ENCODE results near the gene CPNE1. TPM values are rescaled to one million over a fixed set of nuclear protein-coding genes. Genes with fewer than 3 reads are reported as not detected.
"Not testable (repeated sequence)": the region's sequence is repeated elsewhere in the genome, so short reads cannot be mapped to it uniquely, and the experiment has no call there.

The CPNE1 gene
- total RNA-seq, 2 experiments from 2014 or later: 255 to 267 TPM

GRCh38 chr20:35699957-35700624, 35.4 kb upstream of the CPNE1 start:
- CTCF ChIA-PET: interaction anchor here (0.6 to 2.0 kb wide), 4 partner anchors 26 to 81 kb away, joined by 3 to 6 read pairs (median 4); partner anchors contain the start of gene RBM39

GRCh38 chr20:35699127-35699956, 34.6 kb upstream of the CPNE1 start, which contains the start of the genes NFS1 and ROMO1:
NFS1 (minus strand) TSS chr20:35699352; CDS start chr20:35699288, 64 bp downstream.
ROMO1 (plus strand) TSS chr20:35699405; CDS start chr20:35699633, 228 bp downstream.
- ChIA-PET CTCF (interaction anchor here (0.6 to 2.0 kb wide), 4 partner anchors 9 to 80 kb away, joined by 3 to 6 read pairs (median 5); partner anchors contain the start of gene RBM39), POLR2A (interaction anchor here (0.5 to 2.3 kb wide), 6 partner anchors 20 to 84 kb away, joined by 3 to 19 read pairs (median 6); partner anchors contain the start of genes RBM39 and SPAG4)

More at GRCh38 chr20:35699957-35700624, 35.4 kb upstream of the CPNE1 start:
- POLR2A ChIA-PET: interaction anchor here (1.2 to 2.3 kb wide), 5 partner anchors 36 to 84 kb away, joined by 3 to 19 read pairs (median 8); partner anchors contain the start of genes RBM39 and SPAG4

GRCh38 chr20:35698298-35699126, 33.8 kb upstream of the CPNE1 start:
- ChIA-PET POLR2A (interaction anchor here (1.7 to 2.3 kb wide), 2 partner anchors 44 to 79 kb away, joined by 8 to 19 read pairs; partner anchors contain the start of gene RBM39), CTCF (interaction anchor here (2.0 kb wide), 1 partner anchor 79 kb away, joined by 6 read pairs; no protein-coding TSS in a partner anchor)

DNA sequence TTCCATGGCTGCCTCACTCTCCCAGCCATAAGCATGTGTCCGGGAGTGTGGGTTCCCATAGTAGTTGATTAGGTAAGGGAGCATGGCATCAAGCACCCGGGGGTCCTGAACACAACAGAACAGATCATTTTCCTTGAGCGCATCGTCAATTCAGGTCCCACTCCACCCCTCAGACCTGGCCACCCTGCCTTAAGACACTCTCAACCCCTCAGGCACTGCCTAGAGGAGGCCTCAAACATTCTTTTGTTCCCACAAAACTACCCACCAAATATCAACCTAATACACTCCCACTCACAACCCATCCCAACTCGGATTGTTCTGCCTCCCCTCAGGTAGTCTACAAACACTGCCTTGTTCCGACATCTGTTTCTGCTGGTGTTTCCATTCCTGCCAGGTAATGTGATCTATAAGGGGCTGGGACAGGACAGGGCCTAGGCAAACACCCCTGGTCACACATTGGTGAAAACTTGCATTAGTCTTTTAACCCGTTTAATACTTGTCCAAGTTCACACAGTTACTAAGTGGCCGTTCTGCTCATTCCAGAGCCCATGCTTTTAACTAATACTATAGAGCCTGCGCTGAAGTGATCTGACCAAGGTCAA, 33.1 kb upstream of the CPNE1 start:
- ChIA-PET CTCF (interaction anchor here (0.6 to 0.7 kb wide), 2 partner anchors 9 to 234 kb away, joined by 3 to 4 read pairs; no protein-coding TSS in a partner anchor), POLR2A (no interaction called here)

GRCh38 chr20:35695978-35696377, 31.3 kb upstream of the CPNE1 start:
- ChIA-PET POLR2A (no interaction called here), CTCF (interaction anchor here (1.0 kb wide), 1 partner anchor 232 kb away, joined by 3 read pairs; no protein-coding TSS in a partner anchor)

GRCh38 chr20:35695245-35695749, 30.6 kb upstream of the CPNE1 start:
- ChIA-PET POLR2A (no interaction called here), CTCF (interaction anchor here (1.0 kb wide), 1 partner anchor 232 kb away, joined by 3 read pairs; no protein-coding TSS in a partner anchor)

- ChIA-PET CTCF (interaction anchor here (0.6 to 1.3 kb wide), 2 partner anchors 16 to 168 kb away, joined by 3 read pairs; no protein-coding TSS in a partner anchor), POLR2A (interaction anchor here (0.6 kb wide), 1 partner anchor 66 kb away, joined by 4 read pairs; no protein-coding TSS in a partner anchor)
These were observed 25.6 kb upstream of the CPNE1 start for GRCh38 chr20:35690265-35690664.

DNA sequence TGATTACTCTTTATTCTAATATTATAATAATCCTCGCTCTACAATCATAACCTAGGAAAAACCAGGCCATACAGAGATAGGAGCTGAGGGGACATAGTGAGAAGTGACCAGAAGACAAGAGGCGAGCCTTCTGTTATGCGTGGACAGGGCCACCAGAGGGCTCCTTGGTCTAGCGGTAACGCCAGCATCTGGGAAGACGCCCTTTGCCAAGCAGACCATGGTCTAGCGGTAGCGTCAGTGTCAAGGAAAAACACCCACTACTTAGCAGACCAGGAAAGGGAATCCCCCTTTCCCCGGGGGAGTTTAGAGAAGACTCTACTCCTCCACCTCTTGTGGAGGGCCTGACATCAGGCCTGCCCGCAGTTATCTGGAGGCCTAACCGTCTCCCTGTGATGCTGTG, 22.2 kb upstream of the CPNE1 start:
- POLR2A ChIA-PET: not testable (repeated sequence)
- CTCF ChIA-PET: interaction anchor here (0.6 kb wide), 1 partner anchor 11 kb away, joined by 3 read pairs; no protein-coding TSS in a partner anchor

GRCh38 chr20:35685368-35685767, 20.7 kb upstream of the CPNE1 start:
- CTCF ChIA-PET: interaction anchor here (0.7 kb wide), 1 partner anchor 340 kb away, joined by 3 read pairs; no protein-coding TSS in a partner anchor
- POLR2A ChIA-PET: not testable (repeated sequence)

DNA sequence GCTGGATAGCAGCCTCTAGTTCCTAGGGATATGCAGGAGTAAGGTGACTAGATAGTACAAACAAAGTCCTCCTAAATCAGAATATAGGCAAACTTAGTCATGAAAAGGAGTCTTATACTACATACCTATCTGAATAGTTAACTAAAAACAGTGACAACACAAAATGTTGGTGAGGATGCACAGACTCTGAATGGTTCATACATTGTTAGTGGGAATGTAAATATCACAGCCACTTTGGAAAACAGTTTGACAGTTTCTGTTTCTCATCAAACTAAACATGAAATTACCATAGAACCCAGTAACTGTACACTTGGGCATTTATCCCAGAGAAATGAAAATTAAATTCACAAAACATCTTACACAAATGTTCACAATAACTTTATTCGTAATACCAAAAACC, 17.3 kb upstream of the CPNE1 start:
- CTCF ChIA-PET: no interaction called here
- POLR2A ChIA-PET: no interaction called here

DNA sequence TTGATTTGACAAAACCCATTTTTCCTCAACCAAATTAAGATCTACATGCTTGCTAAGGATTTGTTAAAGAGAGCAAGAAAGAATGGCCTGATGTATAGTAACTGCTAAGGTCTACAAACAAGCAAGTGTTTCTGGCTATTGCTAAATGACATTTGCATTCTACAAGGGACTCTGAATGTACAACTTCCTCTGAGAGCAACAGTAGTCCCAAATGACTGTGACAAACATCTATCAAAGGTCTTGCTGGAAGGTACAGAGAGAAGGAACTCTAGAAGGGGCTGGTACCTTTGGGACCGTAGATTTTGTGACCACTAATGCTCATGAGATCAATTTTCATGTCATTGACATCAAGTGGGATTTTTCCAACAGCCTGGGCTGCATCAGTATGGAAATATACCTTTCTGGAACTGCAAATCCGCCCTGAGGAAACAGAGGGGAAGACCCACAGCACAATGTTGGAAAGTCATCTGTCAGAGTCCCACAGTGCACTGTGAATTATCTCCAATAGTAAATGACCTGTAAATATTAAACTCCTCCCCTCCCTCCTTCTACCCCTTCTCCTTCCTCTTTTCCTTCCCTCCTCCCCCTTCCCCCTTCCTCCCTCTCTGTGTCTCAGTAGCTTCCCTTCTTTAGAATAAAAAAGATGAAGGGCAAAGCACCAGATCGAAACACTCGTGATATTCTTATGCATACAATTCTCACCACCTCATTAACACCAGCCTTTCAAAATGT, 15.9 kb upstream of the CPNE1 start:
- ChIA-PET CTCF (no interaction called here), POLR2A (no interaction called here)

- CTCF ChIA-PET: interaction anchor here (1.0 to 1.1 kb wide), 3 partner anchors 9 to 204 kb away, joined by 3 read pairs; no protein-coding TSS in a partner anchor
- POLR2A ChIA-PET: no interaction called here
These were observed 10.2 kb upstream of the CPNE1 start for GRCh38 chr20:35674921-35675320.

DNA sequence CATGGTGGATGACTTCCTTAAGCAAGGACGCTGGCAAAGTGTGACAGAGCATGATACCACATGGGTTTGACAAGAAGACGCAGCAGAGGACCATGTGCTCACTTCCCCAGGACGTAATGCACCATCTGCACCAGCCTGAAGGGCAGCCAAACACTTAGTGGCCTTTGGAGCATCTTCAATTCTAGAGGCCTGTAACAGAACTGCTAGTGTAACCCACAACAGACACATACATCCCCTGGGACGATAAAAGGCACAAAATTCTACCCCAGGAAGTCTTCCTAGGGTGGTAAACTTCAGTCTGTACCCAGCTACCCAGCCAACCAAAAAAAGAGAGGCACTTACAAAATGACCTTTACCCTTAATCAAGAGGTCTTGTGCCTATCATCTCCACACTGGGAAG, 9.2 kb upstream of the CPNE1 start:
- ChIA-PET POLR2A (no interaction called here), CTCF (interaction anchor here (1.1 kb wide), 1 partner anchor 16 kb away, joined by 3 read pairs; no protein-coding TSS in a partner anchor)

DNA sequence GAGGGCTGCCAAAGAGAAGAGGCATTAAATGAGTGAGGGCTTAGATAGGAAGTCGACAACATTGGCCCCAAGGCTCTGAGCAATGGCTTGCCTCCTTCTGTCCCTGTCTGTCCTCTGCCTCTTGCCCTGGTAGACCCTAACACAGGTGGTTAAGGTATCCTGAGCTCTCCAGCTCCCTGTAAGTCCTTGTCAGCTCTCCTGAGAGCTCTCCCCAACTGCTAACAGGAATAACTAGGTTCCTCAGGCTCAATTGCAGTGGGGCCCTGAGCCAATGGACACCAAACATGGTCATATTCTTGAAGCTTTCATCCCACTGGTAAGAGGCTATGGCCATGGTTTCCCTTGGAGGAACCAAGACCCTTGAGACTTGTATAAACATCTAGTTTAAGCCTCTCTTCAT, 5.0 kb upstream of the CPNE1 start:
- POLR2A ChIA-PET: no interaction called here
- CTCF ChIA-PET: interaction anchor here (1.4 kb wide), 1 partner anchor 30 kb away, joined by 3 read pairs; the partner anchor contains the start of genes NFS1 and ROMO1

DNA sequence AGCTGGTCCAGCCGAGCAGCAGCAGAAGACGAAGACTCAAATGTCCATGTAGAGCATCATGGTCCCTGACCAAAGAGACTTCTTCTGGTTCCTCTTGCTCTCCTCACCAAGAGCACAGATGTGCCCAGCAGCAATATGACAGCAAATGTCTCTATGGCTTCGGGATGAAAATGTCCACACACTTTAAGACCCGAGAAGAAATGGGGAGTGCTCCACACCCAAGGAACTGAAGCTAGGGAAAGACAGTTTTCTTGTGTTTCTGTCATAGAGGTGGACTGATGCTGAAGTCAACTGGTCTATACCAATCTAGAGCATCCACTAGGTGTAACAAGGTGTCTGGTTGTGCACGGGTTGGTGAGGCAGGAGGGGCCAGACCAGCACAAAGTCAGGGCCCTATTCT, 4.5 kb upstream of the CPNE1 start:
- ChIA-PET POLR2A (no interaction called here), CTCF (interaction anchor here (1.4 kb wide), 1 partner anchor 30 kb away, joined by 3 read pairs; the partner anchor contains the start of genes NFS1 and ROMO1)

DNA sequence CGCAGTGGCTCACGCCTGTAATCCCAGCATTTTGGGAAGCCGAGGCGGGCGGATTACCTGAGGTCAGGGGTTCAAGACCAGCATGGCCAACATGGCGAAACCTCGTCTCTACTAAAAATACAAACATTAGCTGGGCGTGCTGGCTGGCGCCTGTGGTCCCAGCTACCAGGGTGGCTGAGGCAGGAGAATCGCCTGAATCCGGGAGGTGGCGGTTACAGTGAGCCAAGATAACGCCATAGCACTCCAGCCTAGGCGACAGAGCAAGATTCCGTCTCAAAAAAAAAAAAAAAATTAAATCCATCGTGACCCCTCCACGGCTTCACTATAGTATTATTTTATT, 1.2 kb upstream of the CPNE1 start:
- ChIA-PET POLR2A (interaction anchor here (0.7 kb wide), 1 partner anchor 161 kb away, joined by 14 read pairs; no protein-coding TSS in a partner anchor), CTCF (interaction anchor here (0.7 to 1.0 kb wide), 3 partner anchors 9 to 66 kb away, joined by 3 to 4 read pairs (median 3); no protein-coding TSS in a partner anchor)
